NCI-H1092 treated with DMSO at 0.1 percent for 48 hours (cell line): Measurements from ENCODE around the gene MAN2B2.

Experiments used
- DNase-seq: peaks from one replicate; lab custom pipeline; 2025; lab: John Stamatoyannopoulos, UW

Gene MAN2B2

DNA sequence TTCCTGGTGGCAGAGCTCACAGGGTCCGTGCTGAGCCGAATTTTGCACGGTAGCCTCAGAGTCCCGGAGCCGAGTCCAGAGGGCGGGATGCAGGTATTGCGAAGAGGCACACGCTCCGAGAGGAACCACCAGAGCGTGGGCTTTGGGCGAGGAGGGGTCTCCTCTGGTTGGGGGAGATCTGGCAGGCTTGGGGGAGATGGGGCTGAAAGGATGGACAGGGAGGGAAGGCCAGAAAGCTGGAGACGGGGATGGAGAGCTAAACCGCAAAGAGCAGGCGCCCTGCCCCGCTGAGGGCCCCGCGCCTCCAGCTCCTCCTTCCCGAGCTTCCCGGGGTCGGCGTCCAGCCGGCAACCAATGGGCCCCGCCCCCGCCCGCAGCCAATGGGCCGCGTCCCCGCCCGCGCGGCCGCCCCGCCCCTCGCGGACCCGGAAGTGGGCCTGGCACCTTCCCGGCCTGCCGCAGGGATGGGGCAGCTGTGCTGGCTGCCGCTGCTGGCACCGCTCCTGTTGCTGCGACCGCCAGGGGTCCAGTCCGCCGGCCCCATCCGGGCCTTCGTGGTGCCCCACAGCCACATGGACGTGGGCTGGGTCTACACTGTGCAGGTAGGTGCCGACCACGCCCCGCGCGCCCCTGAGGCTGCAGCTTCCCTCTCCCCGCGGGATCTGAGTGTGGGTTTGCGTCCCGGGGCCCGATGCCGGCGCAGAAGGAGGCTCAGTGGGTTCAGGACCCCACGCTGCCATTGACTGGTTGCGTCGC lies at the start of gene MAN2B2:
MAN2B2 (plus strand) TSS at position 443 of the 756 bp plus-strand sequence; CDS start at position 465, 22 bp downstream.
- DNase-seq = peak; percentile 57

DNA sequence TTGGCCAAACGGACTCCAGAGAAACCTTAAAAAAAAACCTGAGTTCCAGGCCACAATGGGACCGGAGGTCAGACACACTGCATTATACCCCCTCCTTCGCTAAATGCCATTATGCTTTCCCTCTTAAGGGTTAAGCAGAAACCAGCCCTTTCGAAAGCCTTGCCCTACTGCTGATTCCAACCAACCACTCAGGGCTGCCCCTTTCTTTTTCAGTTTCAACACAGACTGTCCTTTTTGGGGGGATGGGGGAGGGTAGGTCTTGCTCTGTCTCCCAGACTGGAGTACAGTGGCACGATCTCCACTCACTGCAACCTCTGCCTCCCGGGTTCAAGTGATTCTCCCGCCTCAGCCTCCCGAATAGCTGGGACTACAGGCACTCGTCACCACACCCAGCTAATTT lies 49.5 kb upstream of the MAN2B2 start:
- DNase-seq = no peak

DNA sequence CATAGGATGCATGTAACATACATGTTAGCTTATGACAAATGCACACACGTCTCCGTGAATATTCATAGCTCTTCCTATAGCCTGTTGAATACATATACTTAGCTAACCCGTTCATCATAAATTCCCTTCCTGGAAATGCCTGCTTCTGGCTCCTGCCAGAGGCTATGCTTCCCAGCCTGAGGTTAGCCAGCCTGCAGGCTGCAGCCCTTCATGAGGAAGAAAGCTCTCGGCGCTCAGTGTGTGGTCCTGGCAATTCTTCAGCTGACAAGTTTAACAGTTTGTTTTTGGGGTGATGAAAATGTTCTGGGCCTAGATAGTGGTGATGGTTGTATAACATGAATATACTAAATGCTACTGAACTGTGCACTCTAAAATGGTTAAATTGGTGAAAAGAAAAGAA lies 48.8 kb upstream of the MAN2B2 start:
- no peak for DNase-seq

DNA sequence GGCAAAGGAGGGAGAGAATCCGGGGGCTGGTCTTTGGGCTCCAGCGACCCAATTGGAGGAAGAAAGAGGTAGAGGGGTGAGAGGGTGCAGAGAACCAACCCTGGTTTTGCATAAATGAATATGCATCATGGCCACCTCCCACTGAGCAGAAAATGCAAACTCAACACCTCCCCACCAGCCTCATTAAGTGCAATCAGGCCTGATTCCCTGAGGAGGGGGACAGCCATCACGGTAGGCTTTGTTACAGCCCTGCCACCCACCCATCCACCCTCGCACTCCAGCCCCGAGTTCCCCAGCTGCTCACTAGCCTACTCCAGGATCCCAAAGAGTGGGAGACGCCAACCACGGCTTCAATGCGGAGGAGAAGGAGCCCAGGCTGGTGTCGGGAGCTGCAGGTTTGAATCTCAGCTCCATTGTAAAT lies 48.3 kb upstream of the MAN2B2 start:
- no peak for DNase-seq

DNA sequence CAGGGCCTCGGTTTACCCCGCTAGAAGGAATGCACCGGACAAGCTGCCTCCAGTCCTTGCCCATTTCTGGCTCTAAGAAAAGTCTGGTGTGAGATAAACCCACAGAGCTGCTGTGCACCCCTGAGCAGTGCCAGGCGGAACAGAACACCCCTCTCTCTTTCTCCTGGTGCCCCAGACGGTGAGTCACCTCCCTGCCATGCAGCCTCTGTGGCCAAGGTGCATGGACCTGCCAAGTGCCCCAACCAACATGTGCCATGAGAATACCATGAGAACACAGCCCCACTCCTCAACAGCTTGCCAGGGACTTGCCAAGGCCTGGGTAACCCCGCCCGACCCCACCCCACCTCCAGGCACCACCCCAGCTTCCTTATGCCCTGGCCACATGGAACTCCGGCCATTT lies 47.7 kb upstream of the MAN2B2 start:
- DNase-seq = no peak

DNA sequence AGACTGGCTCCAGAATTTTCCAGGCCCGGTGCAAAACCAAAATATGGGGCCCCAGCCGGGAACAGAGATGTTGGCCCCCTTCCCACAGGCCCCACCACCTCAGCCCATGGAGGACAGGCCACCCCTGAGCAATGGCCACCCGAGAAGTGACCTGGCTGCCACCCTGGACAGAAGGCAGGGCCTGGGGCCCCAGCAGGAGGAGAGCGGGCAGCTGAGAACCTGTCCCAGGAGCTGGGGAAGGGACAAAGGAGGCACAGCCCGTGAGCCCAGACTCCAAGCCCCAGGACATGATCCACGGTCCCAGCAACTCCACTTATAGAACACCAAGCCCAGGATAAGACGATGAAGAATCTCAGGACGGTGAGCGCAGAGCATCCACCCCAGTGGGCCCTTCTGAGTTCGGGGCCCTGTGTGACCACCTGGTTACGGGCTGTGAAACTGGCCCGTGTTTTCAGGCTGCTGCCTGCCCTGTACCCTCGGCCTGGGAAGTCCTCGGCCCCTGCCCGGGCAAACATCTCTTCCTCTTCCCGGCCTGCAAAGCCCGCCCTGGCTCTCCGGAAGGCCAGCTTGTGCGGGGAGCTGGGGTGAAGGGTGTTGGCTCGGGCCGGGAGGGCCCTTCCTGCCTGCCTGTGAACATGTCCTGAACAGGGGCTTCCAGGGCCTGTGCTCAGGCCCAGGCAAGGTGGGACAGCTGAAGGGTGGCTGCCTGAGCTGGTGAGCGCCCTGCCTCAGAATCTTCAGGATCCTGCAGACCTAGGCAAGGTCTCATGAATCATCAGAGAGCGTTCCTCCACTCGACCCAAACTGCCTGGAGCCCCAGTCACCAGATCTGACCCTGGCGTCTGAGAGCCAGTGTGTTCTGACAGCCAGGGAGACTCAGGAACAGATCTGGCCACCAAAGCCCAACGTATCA lies 47.0 kb upstream of the MAN2B2 start:
- no peak for DNase-seq

DNA sequence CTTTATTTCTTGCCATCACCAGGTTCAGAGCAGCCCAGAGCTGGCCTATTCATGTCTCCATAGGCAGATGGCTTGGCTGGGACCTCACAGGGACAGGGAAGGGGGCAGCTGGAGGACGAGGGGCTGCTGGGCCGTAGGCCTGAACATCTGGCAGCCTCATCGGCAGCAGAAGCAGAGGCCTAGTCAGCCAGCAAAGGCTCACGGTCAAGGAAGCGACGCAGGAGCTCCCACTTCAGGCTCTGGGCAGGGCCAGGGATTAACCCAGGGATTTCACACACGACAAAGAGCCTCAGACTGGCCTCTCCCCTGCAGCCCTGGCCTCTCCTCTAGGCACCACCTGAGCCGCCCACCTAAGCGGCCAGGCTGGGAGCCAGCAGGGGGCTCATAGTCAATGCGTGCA lies 46.0 kb upstream of the MAN2B2 start:
- DNase-seq = no peak

DNA sequence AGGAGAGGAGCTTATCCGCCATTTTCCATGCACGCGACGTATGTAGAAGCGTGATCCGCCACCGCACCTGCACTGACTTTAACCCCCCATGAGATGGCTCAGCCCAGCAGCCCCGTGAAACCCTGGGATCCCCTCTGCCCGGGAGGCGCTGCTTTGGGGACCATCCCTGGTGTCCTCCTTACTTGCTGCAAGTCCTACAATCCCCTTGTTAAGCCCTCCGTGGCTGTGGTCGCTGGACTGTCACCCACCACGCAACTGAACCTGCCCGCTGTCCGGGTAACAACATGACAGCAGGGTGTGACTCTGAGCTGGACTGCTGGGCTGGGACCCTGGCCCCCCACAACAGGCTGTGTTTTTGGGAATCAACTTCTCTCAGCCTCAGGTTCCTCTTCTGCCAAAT lies 44.7 kb upstream of the MAN2B2 start:
- no peak for DNase-seq

DNA sequence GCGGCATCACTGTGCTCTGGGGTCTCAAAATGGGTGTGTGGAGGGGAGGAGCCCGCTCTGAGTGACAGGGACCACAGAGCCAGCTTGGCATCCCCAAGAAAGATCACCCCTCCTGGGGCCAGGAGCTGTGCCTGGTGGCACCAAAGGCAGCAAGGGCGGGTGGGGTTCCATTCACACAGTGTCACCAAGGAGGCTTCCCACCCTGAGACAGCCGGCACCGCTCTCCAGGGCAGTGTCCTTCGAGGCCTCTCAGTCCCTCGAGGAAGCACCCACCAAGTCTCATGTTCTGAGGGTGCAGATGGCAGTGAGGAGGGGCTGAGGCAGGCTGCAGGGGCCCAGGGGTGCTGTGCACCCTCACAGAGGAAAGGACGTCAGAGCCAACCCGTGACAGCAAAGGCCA lies 44.0 kb upstream of the MAN2B2 start:
- DNase-seq = no peak

DNA sequence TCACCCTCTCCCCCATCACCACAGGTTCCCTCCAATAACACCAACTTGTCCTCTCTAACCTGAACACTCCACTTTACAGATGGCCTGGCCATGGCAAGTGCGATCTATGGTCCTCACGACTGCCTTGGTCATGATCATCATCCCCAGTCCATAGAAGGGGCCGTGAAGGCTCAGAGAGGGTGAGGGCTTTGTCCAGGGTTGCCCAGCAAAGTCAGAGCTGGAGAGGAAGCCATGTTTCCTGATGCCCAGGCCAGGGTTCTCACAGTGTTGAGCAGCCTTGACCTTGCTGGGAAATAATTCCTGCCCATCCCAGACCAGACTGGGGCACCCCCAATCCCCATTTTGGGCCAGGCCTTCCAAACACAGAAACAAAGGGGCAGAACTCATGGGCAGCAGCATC lies 42.9 kb upstream of the MAN2B2 start:
- no peak for DNase-seq

DNA sequence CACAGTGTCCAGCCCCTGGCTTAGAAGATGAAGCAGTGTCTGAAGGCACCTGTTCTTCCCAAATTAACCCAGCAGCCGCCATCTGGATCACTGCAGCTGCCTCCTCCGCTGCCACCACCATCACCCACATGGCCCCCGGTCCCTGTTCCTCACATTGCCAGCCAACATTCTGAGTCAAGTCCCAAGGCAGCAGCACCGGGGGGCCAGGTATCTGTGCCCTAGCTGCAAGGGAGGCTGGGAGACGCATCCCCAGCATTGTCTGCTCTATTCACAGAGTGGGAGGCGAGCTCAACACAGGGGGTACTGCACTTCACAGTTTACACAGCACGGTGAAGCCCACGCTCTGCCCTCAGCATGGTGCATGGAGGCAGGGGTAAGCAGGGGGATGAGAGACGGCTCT lies 42.3 kb upstream of the MAN2B2 start:
- no peak for DNase-seq

DNA sequence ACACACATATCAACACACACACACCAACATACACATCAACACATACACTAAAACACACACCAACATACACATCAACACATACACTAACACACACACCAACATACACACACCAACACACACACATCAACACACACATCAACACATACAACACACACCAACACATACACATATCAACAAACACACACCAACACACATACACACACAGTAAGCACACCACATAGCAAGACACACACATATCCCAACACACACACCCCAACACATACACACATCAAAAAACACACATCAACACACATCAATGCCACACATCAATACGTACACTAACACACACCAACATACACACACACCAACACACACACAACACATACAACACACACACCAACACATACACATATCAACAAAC lies 40.9 kb upstream of the MAN2B2 start:
- DNase-seq = no peak

DNA sequence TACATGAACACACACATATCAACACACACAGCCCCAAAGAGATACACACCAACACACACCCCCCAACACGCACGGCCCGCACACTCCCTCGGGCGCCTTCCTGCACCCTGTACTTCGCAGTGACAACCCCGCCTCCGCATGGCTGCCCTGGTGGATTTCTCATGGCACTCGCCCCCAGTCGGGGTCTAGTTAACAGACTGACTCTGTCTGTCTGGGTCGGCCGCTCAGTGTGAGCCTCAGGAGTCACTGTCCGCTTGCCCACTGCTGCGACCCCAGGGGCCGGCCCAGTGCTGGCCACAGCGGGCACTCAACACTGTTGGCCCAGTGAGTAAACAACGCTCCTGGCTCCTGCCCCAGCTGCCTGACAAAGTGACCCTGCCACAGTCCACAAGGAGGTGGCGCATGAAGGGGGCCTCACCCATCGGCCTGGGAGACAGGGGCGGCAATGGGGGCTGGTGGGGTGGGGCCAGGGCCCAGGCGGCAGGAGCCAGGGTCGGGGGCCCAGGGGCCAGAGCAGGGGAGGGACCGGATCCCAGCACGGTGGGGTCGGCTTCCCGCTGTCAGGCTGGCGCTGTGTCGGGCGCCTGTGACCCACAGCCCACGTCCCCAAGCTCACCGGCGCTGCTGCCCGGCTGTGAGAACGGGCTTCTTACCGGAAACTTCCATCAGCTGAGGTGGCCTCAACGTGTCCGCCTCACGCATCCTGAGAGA lies 40.2 kb upstream of the MAN2B2 start:
- no peak for DNase-seq

DNA sequence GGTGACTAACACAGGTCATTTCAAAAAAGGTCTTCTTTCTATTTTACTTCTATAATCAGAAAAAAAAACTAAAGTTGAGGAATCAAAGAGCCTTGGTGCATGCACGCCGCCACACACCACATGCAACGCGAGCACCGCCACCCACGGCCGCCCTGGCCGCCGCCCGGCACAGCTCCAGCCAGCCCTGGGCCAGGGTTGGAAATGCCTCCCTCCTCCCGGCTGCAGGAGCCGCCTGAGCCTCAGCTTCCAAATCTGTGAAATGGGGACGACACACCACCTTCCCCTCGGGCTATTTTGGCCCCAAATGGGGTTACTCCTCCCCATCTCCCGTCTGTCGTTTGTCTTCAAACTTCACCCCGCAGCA lies 39.7 kb upstream of the MAN2B2 start:
- DNase-seq = no peak

DNA sequence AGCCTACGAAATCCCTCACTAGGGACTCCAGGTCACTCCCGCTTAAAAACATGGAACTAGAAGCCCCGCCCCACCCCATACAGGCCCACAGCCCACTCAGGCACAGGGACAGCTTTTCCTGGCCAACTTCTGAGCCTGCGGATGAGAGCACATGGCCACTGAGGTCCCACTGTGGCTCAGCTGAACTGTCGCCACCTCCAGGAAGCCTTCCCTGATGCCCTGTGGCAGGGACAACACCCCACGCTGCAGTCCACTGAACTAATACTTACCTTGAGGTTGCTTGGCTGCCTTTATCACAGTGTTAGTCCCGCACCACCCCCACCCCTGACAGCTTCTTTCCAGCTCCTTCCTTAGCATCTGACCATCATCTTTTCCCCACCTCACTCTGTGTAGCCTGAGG lies 39.3 kb upstream of the MAN2B2 start:
- DNase-seq = no peak

DNA sequence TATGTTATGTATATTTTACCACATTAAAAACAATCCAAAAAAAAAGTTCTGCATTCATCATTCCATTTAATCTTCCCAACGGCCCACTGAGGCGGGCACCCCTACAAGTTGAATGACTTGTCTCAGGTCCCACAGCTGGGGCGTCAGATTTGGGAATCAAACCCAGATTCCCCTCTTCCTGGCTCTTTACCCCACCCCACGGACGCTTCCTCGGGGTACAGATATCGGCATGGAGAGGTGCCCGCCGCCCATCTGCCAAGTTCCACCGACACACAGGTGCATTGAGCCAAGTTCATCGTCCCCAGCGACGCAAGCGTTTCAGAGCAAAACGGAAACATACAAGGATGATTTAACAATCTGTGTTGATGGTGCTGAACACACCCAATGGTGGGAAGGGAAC lies 36.9 kb upstream of the MAN2B2 start:
- DNase-seq = no peak

DNA sequence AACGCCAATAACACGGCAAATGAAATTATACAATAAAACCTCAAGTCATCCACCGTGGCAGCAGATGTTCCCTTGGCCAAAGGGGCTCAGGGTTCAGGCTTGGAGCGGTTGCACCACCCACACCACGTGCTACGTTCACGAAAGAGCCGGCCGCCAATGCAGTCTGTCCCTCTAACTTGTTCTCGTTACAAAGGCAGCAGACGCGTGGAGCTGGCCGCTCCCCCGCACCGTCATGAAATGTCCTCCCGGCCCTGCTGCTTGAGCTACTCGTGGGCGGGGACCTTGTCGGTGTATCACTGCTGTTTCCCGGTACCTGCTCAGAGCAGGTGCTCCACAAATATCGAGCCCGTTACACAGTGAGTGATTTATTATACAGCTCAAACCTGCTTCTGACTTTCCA lies 36.4 kb upstream of the MAN2B2 start:
- peak; percentile 19 for DNase-seq

DNA sequence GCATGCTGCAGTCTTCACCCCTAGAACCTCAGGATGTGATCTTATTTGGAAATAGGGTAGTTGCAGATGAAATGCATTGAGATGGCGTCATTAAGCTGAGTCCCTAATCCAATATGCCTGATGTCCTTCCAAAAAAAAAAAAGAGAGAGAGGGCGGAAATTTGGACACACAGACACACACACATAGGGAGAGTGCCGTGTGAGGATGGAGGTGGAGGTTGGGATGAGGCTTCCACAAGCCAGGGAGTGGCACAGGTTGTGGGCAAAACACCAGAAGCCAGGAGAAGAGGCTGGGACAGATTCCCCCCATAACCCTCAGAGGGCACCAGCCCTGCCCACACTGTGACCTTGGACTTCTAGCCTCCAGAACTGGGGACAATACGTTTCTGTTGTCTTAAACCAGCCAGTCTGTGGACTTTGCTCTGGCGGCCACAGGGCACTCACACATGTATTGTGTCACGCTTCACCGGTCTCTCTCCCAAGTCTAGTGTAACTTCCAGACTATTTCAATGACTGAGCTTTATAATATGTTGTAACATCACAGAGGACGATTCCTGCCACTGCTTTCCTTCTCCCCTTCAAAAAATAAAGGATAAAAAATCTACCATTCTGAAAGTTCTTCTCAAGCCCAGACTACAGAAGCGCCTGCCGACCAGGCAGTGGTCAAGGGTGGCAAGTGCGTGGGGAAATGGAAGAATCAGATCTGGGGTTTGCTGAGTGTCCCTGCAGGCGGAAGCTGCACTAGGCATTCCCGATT lies 35.8 kb upstream of the MAN2B2 start:
- no peak for DNase-seq

DNA sequence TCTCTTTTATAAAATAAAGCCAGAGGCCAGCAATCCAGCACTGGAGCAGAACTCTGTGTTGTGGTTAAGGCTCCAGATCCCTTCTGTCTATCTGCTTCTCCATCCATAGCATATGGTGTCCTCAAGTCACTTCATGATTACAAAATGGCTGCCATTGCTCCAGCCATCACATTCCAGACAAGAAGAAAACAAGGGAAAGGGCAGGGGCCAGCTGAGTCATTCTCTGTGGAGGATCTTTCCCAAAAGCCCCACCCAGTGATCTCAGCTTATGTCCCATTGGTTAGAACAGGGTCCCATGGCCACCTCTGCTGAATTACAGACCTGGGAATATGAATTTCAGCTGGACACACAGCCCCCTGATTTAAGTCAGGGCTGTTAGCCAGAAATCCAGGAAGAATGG lies 34.1 kb upstream of the MAN2B2 start:
- no peak for DNase-seq

DNA sequence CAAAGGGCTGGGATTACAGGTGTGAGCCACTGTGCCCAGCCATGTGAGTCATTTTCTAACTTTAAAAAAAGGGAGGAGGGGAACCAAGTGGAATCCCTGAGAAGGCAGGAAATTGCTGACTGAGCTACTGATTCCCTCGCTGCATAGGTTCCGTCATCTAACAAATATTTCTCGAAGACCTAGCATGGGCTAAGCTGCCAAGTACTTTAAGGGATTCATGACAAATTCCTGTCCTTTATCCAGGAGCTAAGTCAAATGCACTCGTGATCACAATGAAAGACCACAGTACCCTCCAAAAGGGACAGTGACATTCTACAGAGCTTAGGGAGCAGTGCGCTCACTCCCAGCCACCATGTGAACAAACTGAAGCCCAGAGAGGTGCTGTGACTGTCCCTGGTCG lies 33.2 kb upstream of the MAN2B2 start:
- DNase-seq = no peak

DNA sequence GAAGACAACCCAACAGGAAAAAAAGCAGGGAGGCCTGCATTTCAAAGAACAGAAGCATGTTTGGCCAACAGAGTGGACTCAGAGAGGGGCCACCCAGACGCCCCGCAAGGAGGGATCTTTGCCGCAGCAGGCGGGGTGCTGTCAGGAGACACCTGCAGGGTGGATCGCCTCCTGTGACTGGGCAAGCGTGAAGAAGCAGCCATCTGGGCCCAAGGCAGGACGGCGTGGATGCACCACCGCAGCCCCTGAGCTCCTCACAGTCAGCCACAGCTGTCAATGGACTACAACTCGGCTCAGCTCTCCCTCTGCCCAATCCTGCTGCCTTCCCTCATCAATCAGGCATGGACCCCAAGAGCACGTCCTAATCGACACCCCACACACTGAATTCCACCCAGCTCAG lies 32.0 kb upstream of the MAN2B2 start:
- DNase-seq = no peak

DNA sequence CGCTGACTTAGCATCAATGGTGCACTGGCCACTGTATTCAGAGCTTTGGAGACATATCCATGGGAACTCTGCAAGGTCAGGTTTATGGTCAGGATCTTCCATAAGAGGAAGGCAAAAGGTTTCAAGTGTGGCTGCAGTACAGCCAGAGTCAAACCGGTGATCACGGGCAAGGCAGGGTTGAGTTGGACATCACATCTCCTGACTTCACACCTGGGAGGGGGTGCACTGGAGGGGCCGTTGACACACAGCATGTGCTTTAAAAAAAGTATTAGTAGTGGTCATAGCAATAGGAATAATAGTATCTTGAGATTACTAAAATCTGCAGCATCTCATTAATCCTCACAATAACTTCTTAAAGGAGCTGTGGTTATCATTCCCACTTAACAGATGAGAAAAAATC lies 28.9 kb upstream of the MAN2B2 start:
- no peak for DNase-seq
